Endodermal cell (in vitro differentiated cells): Measurements from ENCODE around the gene SPOCK1. TPM values are rescaled to one million over a fixed set of nuclear protein-coding genes. Genes with fewer than 3 reads are reported as not detected.
"Not testable (repeated sequence)": the region's sequence is repeated elsewhere in the genome, so short reads cannot be mapped to it uniquely, and the experiment has no call there.

Experiments
- DNase-seq: peaks from one replicate; pipeline ENCODE4 v3.0.0-alpha.2; 2017
- H3K27ac ChIP-seq: 2 replicates; pipeline ENCODE4 v1.5.1; 2013; ENCODE audit warnings: mild to moderate bottlenecking, low read depth, low read length, moderate library complexity
- H3K27me3 ChIP-seq: 2 replicates; pipeline ENCODE4 v1.6.1; 2013; ENCODE audit warnings: mild to moderate bottlenecking, low read length, moderate library complexity; ENCODE audit not compliant: insufficient read depth, control insufficient read depth, poor library complexity, severe bottlenecking
- H3K36me3 ChIP-seq: 2 replicates; pipeline ENCODE4 v1.7.0; 2013; ENCODE audit warnings: mild to moderate bottlenecking, low read length, moderate library complexity; ENCODE audit not compliant: control insufficient read depth, insufficient read depth
- H3K4me1 ChIP-seq: one replicate; pipeline ENCODE4 v1.7.0; 2013; ENCODE audit warnings: low read length; ENCODE audit not compliant: control insufficient read depth, insufficient read depth
- H3K4me3 ChIP-seq: 2 replicates; pipeline ENCODE4 v1.5.1; 2013; ENCODE audit warnings: mild to moderate bottlenecking, low read length, moderate library complexity
- H3K9ac ChIP-seq: 2 replicates; pipeline ENCODE4 v1.6.1; 2013; ENCODE audit warnings: mild to moderate bottlenecking, low read length, moderate library complexity; ENCODE audit not compliant: poor library complexity, severe bottlenecking; ENCODE audit errors: extremely low read depth
- H3K9me3 ChIP-seq: 2 replicates; pipeline ENCODE4 v1.6.1; 2013; ENCODE audit warnings: mild to moderate bottlenecking, low read length, moderate library complexity; ENCODE audit not compliant: control insufficient read depth
- H3K27ac Mint-ChIP-seq: 2 replicates; pipeline ENCODE4 v1.8.0; 2020; ENCODE audit warnings: mixed read lengths
- H3K27me3 Mint-ChIP-seq: 2 replicates; pipeline ENCODE4 v1.8.0; 2021; ENCODE audit warnings: mild to moderate bottlenecking, mixed read lengths; ENCODE audit not compliant: insufficient read depth
- H3K36me3 Mint-ChIP-seq: 2 replicates; pipeline ENCODE4 v1.8.0; 2020; ENCODE audit warnings: low read depth, mixed read lengths
- H3K4me1 Mint-ChIP-seq: 2 replicates; pipeline ENCODE4 v1.8.0; 2020; ENCODE audit warnings: mixed read lengths
- H3K4me3 Mint-ChIP-seq: 2 replicates; pipeline ENCODE4 v1.8.0; 2020; ENCODE audit warnings: mild to moderate bottlenecking, moderate library complexity, mixed read lengths
- H3K9me3 Mint-ChIP-seq: 2 replicates; pipeline ENCODE4 v1.8.0; 2020; ENCODE audit warnings: mild to moderate bottlenecking, mixed read lengths
- CTCF ChIP-seq: fragments of 200-600 bp; sonication (generic); conservative IDR thresholded peaks from 2 replicates; pipeline ENCODE4 v1.5.0; 2021; ENCODE audit warnings: antibody characterized with exemption, mild to moderate bottlenecking
- WGBS, 2 experiments: methylation state at CpG; one replicate each; pipeline versions ENCODE4 v1.1.5 to v1.1.7; 2013; ENCODE audit warnings: missing lambda C conversion rate in 2 of 2, mixed read lengths in 1 of 2; ENCODE audit not compliant: insufficient coverage in 1 of 2, insufficient read length in 1 of 2; 5-methylcytosine and 5-hydroxymethylcytosine counted together
- total RNA-seq, 2 donors: library from RNA; stranded (reverse); fragmentation: NEBNext Ultra II Directional in 1 of 2; extraction: Animal tissue kit (Norgen Biotek cat#: 25700) in 1 of 2; gene quantifications; 2 replicates in 1 of 2; 3 replicates in 1 of 2; pipeline ENCODE4 v1.2.1, GENCODE V29; 2021

SPOCK1 gene
- total RNA-seq, 2 donors from 2014 or later: 25.8 to 39.8 TPM

- Histone ChIP-seq H3K4me3 (no peak overlapping the region), H3K27me3 (no peaks in the 10 kb centered on the region), H3K4me1 (peaks cover 14% of the 10 kb centered on the region), H3K9ac (no peak overlapping the region), H3K27ac (peak overlapping the region; percentile 21), H3K9me3 (no peaks in the 10 kb centered on the region), H3K36me3 (no peaks in the 10 kb centered on the region)
- WGBS, 2 experiments: 71 to 84% methylated on average over 4 to 5 of the region's 5 CpGs
- no peak for TF ChIP-seq CTCF
- no peak for DNase-seq
- Mint-ChIP-seq H3K4me3 (no peak overlapping the region), H3K27ac (no peak overlapping the region), H3K9me3 (no peaks in the 10 kb centered on the region), H3K4me1 (peaks cover 33% of the 10 kb centered on the region), H3K27me3 (peaks cover 12% of the 10 kb centered on the region), H3K36me3 (no peaks in the 10 kb centered on the region)
These were observed 238.1 kb downstream of the SPOCK1 start for GRCh38 chr5:137260820-137261695.

- not testable (repeated sequence) for H3K36me3 Mint-ChIP-seq, H3K4me3 ChIP-seq, H3K4me1 ChIP-seq, H3K27me3 ChIP-seq, H3K27ac Mint-ChIP-seq, H3K36me3 ChIP-seq, H3K4me3 Mint-ChIP-seq, H3K9ac ChIP-seq, H3K27ac ChIP-seq, H3K9me3 Mint-ChIP-seq, H3K9me3 ChIP-seq, DNase-seq
- 83 to 100% methylated on average over 1 to 2 of the region's 2 CpGs for WGBS, 2 experiments
- H3K4me1 Mint-ChIP-seq: peaks cover 16% of the 10 kb centered on the region
- H3K27me3 Mint-ChIP-seq: peaks cover 10% of the 10 kb centered on the region
These were observed 240.0 kb downstream of the SPOCK1 start for GRCh38 chr5:137259115-137259514.

- Mint-ChIP-seq H3K36me3 (no peaks in the 10 kb centered on the region), H3K9me3 (no peaks in the 10 kb centered on the region), H3K27ac (no peak overlapping the region), H3K4me1 (peaks cover 11% of the 10 kb centered on the region), H3K27me3 (peaks cover 3% of the 10 kb centered on the region), H3K4me3 (no peak overlapping the region)
- Histone ChIP-seq H3K4me1 (no peaks in the 10 kb centered on the region), H3K9ac (no peak overlapping the region), H3K4me3 (no peak overlapping the region), H3K27me3 (no peaks in the 10 kb centered on the region), H3K27ac (no peak overlapping the region), H3K36me3 (no peaks in the 10 kb centered on the region), H3K9me3 (no peaks in the 10 kb centered on the region)
- 93 to 96% methylated on average over 4 to 9 of the region's 9 CpGs for WGBS, 2 experiments
- DNase-seq: no peak
- TF ChIP-seq CTCF: no peak
These were observed 244.7 kb downstream of the SPOCK1 start for GRCh38 chr5:137254119-137255090.
